ENCODE measurements around the gene PTPN11.
"Not testable (repeated sequence)": the region's sequence is repeated elsewhere in the genome, so short reads cannot be mapped to it uniquely, and the experiment has no call there.

PTPN11 gene

GRCh38 chr12:112418608-112419296 lies at the start of gene PTPN11:
TSS of gene PTPN11 (plus strand) at chr12:112418947. CDS start at chr12:112419112, 165 bp downstream.
- DNase-seq (ENCODE audit: low spot score) = peak; percentile 87

GRCh38 chr12:112370199-112370598 lies 48.5 kb upstream of the PTPN11 start:
- DNase-seq (ENCODE audit: low spot score) = no peak

DNA sequence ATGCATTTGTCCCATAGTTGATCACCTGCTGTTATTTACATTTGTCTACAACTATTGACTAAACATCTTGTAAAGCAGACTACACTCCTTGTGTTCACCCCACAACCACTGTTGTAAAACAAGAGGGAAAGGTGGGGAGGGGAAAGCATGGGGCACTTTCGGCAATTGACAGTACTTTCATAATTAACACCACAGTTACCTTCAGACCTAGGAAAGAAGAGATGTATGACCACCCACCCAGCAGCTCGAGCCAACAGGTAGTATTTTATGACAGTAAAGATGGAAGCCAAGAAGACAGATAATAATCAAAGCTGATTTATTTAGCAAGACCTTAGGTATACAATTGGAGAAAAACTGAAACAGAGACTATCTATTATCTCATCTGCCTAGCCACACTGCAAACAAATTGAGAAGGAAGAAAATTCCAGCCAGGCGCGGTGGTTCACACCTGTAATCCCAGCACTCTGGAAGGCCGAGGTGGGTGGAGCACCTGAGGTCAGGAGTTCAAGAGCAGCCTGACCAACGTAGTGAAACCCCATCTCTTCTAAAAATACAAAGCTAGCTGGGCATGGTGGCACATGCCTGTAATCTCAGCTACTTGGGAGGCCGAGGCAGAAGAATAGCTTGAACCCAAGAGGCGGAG lies 47.8 kb upstream of the PTPN11 start:
- no peak for DNase-seq (ENCODE audit: low spot score)

DNA sequence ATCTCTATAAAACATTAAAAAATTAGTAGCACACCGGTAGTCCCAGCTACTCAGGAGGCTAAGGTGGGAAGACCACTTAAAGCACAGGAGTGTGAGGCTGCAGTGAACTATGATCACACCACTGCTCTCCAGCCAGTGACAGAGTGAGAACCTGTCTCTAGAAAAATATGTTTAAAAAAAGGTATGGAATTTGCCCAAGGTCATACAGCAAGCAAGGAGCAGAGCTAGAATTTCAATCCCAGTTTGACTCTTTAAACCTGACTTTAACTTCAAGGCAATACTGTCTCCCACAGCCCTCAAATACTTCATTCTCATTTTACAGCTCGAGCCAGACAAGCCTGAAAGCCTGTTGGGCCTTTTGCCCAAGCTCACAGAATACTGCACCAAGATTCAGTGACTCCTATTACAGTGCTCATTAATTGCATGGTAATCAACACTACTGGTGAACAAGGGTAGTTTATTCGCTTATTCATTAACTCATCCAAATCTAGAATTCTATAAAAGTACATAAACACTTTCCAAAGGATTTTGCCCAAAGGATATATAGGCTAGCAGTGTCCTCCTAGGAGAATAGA lies 44.5 kb upstream of the PTPN11 start:
- DNase-seq (ENCODE audit: low spot score) = no peak

- no peak for DNase-seq (ENCODE audit: low spot score)
Observed at GRCh38 chr12:112375105-112375504, 43.6 kb upstream of the PTPN11 start.

DNA sequence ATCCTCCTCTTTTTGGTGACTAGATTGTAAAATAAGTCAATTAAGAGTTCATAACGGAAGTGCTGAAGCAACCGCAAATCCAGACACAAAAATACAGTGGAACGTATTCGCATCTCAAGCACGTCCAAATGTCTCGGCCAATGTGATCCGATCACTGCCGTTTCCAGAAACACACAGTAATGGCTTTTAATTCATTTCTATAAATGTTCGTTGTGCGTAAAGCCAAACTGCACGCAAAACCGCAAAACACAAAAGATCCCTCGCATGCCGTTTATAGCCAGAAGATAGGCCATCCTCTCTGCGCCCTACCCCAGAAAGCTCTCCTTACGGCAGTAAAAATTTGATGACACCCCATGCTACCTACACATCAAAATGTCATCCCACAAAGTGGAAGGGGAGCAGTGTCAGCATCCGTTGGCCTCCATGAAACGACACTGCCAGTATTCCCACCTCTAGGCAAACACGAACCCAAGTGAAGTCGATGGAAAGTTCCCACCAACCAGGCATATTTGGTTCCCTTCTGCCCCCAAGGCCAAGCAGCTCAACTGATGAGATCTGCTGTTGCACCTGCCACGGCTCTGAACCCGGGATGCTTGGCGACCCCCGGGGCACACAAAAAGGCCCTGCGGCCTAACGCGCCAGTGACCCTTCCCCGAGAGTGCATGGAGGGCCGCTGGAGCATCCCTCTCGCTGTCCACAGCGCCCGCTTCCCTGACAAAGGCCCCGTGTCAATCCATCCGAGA lies 37.9 kb upstream of the PTPN11 start:
- peak; percentile 31 for DNase-seq (ENCODE audit: low spot score)

GRCh38 chr12:112381406-112381882 lies 37.3 kb upstream of the PTPN11 start:
- peak; percentile 38 for DNase-seq (ENCODE audit: low spot score)

DNA sequence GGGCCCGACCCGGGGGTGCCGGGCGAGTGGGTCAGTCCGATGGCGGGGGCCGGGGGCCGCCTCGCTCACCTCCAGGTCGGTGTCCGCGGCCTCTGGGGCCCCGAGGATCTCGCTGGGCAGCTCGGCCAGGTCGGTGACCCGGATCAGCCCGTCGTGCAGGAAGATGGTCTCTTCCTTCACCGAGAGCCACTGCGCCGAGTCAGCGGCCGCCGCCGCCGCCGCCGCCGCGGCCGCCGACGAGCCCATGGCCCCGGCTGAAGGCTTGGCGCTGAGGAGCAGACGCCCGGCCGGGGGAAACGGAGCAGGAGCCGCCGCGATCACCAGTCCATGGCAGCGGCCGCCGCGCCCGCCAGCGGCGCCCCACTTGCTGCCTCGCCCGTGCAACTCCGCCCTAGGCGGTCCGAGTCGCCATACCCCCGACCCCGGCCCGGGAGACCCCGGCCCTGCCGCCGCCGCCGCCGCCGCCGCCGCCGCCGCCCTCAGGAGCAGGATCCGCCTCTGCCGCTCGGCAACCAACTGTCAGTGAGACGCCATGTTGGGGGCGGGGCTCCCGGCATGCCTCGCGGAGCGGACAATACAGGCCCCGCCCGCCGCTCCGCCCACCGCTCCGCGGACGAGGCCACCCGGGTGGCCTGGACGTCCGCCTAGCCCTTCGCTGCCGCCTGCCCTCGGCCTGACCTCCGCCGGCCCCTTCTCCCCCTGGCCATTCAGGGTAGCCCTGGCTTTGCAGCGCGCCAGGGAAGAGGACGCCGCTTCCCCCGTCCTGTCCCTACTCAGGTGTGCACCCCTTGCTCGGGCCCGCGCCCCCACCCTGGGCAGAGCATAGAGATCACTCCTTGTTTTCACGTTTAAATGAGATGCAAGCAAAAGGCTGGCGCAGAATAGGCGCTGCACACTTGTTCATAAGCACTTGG lies 36.6 kb upstream of the PTPN11 start, which contains the start of gene HECTD4:
Gene HECTD4 (minus strand): TSS at position 549 of the 914 bp plus-strand sequence. CDS start 303 bp downstream, at position 246.
- peak; percentile 90 for DNase-seq (ENCODE audit: low spot score)

- DNase-seq (ENCODE audit: low spot score) = no peak
Observed at GRCh38 chr12:112382866-112383265, 35.9 kb upstream of the PTPN11 start.

- no peak for DNase-seq (ENCODE audit: low spot score)
Observed at GRCh38 chr12:112386726-112387125, 32.0 kb upstream of the PTPN11 start.

- DNase-seq (ENCODE audit: low spot score) = no peak
Observed at GRCh38 chr12:112389228-112389627, 29.5 kb upstream of the PTPN11 start.

- not testable (repeated sequence) for DNase-seq (ENCODE audit: low spot score)
Observed at GRCh38 chr12:112389922-112390654, 28.7 kb upstream of the PTPN11 start.

DNA sequence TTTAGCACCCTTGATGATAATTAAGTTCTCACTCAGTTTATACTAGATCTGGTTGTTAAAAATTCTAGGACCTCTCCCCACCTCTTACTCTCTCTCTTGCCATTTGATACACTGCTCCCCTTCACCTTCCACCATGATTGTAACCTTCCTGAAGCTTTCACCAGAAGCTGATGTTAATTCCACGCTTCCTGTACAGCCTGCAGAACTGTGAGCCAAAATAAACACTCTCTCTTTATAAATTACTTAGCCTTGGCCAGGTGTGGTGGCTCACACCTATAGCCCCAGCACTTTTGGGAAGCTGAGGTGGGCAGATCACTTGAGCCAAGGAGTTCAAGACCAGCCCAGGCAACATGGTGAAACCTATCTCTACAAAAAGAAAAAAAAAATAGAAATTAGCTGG lies 25.4 kb upstream of the PTPN11 start:
- no peak for DNase-seq (ENCODE audit: low spot score)

GRCh38 chr12:112401054-112401453 lies 17.7 kb upstream of the PTPN11 start:
- no peak for DNase-seq (ENCODE audit: low spot score)

- no peak for DNase-seq (ENCODE audit: low spot score)
Observed at GRCh38 chr12:112401903-112402498, 16.7 kb upstream of the PTPN11 start.

- no peak for DNase-seq (ENCODE audit: low spot score)
Observed at GRCh38 chr12:112406519-112407488, 11.9 kb upstream of the PTPN11 start.

DNA sequence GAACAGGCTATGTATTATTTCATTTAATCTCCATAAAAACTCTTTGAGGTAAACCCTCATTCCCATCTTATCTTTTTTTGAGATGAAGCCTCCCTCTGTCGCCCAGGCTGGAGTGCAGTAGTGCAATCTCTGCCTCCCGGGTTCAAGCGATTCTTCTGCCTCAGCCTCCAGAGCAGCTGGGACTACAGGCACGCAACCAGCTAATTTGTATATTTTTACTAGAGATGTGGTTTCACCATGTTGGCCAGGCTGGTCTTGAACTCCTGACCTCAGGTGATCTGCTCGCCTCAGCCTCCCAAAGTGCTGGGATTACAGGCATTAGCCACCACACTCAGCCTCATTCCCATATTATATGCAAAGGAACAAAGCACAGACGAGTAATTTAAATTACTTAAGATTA lies 11.1 kb upstream of the PTPN11 start:
- not testable (repeated sequence) for DNase-seq (ENCODE audit: low spot score)

GRCh38 chr12:112408621-112409020 lies 10.1 kb upstream of the PTPN11 start:
- no peak for DNase-seq (ENCODE audit: low spot score)
